Hepatocyte (in vitro differentiated cells): ENCODE results near the gene ZAP70. TPM values are rescaled to one million over a fixed set of nuclear protein-coding genes. Genes with fewer than 3 reads are reported as not detected.

Source experiments
- DNase-seq: peaks from one replicate; pipeline ENCODE4 v3.0.0-alpha.2; 2016; ENCODE audit warnings: low spot score
- H2AFZ ChIP-seq: fragments of 200-600 bp; sonication (generic); 2 replicates; pipeline ENCODE4 v1.6.0; 2016; ENCODE audit warnings: antibody characterized with exemption, mild to moderate bottlenecking
- H3K27ac ChIP-seq: fragments of 200-600 bp; sonication (generic); 2 replicates; pipeline ENCODE4 v1.5.1; 2016; ENCODE audit warnings: mild to moderate bottlenecking
- H3K27me3 ChIP-seq: fragments of 200-600 bp; sonication (generic); 2 replicates; pipeline ENCODE4 v1.6.1; 2016
- H3K36me3 ChIP-seq: fragments of 200-600 bp; sonication (generic); replicated peaks from 2 replicates; pipeline ENCODE4 v1.5.1; 2016; ENCODE audit warnings: low read depth; ENCODE audit not compliant: insufficient read depth
- H3K4me1 ChIP-seq: fragments of 200-600 bp; sonication (generic); 2 replicates; pipeline ENCODE4 v1.5.1; 2016; ENCODE audit warnings: mild to moderate bottlenecking, moderate library complexity; ENCODE audit not compliant: insufficient read depth
- H3K4me2 ChIP-seq: fragments of 200-600 bp; sonication (generic); 2 replicates; pipeline ENCODE4 v1.6.0; 2016
- H3K4me3 ChIP-seq: fragments of 200-600 bp; sonication (generic); 2 replicates; pipeline ENCODE4 v1.5.1; 2016; ENCODE audit warnings: mild to moderate bottlenecking
- H3K79me2 ChIP-seq: fragments of 200-600 bp; sonication (generic); 2 replicates; pipeline ENCODE4 v1.6.0; 2017; ENCODE audit warnings: mild to moderate bottlenecking
- H3K9me2 ChIP-seq: fragments of 200-600 bp; sonication (generic); replicated peaks from 2 replicates; pipeline ENCODE4 v1.6.0; 2017; ENCODE audit warnings: mild to moderate bottlenecking; ENCODE audit not compliant: insufficient read depth
- H3K9me3 ChIP-seq: fragments of 200-600 bp; sonication (generic); 2 replicates; pipeline ENCODE4 v1.5.1; 2016; ENCODE audit warnings: low read depth, mild to moderate bottlenecking
- H4K20me1 ChIP-seq: fragments of 200-600 bp; sonication (generic); 2 replicates; pipeline ENCODE4 v1.6.0; 2016; ENCODE audit warnings: mild to moderate bottlenecking; ENCODE audit not compliant: insufficient read depth, poor library complexity, severe bottlenecking
- EZH2 ChIP-seq: fragments of 200-600 bp; sonication (generic); IDR thresholded peaks from 2 replicates; pipeline ENCODE4 v1.6.1; 2016; ENCODE audit warnings: antibody characterized with exemption, mild to moderate bottlenecking, borderline replicate concordance
- EZH2phosphoT487 ChIP-seq: fragments of 200-600 bp; sonication (generic); IDR thresholded peaks from one replicate; pipeline ENCODE4 v1.6.1; 2018; ENCODE audit warnings: antibody characterized with exemption, mild to moderate bottlenecking, low read depth, moderate library complexity; ENCODE audit not compliant: unreplicated experiment, severe bottlenecking
- WGBS: methylation state at CpG from one replicate; pipeline ENCODE4 v1.1.6; 2016; ENCODE audit warnings: low lambda C conversion rate; ENCODE audit errors: missing lambda C conversion rate; 5-methylcytosine and 5-hydroxymethylcytosine counted together
- polyA plus RNA-seq: library from polyadenylated mRNA; unstranded; fragments of >200 nt; fragmentation: Nextera tagmentation; extraction: Ambion mirVana; gene quantifications from 2 replicates; pipeline ENCODE4 v1.2.1, GENCODE V29; 2016
- total RNA-seq: library from RNA; depleted of rRNA; stranded (reverse); fragments of >200 nt; gene quantifications from 2 replicates; pipeline ENCODE4 v1.2.3, GENCODE V29; 2014
- TF ChIP-seq, protein P1 (sequence below): fragments of 200-600 bp; sonication (generic); IDR thresholded peaks from 2 replicates; pipeline ENCODE4 v1.5.1; 2016; ENCODE audit warnings: antibody characterized with exemption, mild to moderate bottlenecking; ENCODE audit not compliant: poor library complexity

ZAP70 gene
- total and polyA plus RNA-seq, 2 experiments from 2014 or later, result 0.80 to 1.5 TPM

DNA sequence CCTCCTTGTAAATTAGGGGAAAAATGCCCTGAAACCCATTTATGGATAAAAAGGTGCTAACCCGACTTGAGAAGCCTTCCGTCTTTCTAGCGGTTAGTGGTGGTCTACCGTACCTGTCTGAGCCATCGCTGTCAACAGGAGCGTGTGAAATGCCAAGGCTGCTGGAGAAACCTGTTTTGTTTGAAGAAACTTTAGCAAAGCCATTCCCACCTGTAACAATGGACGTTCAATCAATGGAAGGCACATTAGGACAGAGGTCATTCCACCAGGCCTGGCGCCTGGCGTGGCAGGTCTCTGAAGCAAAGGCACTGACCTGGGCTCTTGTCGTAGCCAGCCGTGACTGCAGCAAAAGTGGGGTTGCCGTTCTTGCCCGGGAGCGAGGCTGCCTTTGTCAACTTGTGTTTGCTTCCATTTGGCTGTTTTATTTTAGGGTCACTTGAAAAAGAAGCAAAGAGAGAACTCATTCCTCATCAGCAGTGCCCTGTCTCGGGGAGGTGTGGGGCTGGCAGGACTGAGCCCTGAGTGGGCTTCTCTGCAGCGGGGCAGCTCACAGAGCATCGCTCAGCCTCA, 47.2 kb downstream of the ZAP70 start:
- WGBS, result 90% methylated on average over 17 of the region's 17 CpGs
- DNase-seq, result no peak
- Histone ChIP-seq H3K36me3 (no peaks in the 10 kb centered on the region), H3K4me3 (no peak overlapping the region), H3K4me2 (no peak overlapping the region), H3K9me3 (no peaks in the 10 kb centered on the region), H3K27ac (no peak overlapping the region), H3K9me2 (no peaks in the 10 kb centered on the region), H3K4me1 (no peaks in the 10 kb centered on the region), H3K27me3 (no peaks in the 10 kb centered on the region), H2AFZ (no peak overlapping the region), H3K79me2 (no peaks in the 10 kb centered on the region), H4K20me1 (no peaks in the 10 kb centered on the region)
- TF ChIP-seq EZH2phosphoT487 (no peak), EZH2 (no peak)
- TF ChIP-seq, protein P1, sequence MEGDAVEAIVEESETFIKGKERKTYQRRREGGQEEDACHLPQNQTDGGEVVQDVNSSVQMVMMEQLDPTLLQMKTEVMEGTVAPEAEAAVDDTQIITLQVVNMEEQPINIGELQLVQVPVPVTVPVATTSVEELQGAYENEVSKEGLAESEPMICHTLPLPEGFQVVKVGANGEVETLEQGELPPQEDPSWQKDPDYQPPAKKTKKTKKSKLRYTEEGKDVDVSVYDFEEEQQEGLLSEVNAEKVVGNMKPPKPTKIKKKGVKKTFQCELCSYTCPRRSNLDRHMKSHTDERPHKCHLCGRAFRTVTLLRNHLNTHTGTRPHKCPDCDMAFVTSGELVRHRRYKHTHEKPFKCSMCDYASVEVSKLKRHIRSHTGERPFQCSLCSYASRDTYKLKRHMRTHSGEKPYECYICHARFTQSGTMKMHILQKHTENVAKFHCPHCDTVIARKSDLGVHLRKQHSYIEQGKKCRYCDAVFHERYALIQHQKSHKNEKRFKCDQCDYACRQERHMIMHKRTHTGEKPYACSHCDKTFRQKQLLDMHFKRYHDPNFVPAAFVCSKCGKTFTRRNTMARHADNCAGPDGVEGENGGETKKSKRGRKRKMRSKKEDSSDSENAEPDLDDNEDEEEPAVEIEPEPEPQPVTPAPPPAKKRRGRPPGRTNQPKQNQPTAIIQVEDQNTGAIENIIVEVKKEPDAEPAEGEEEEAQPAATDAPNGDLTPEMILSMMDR, result no peak

DNA sequence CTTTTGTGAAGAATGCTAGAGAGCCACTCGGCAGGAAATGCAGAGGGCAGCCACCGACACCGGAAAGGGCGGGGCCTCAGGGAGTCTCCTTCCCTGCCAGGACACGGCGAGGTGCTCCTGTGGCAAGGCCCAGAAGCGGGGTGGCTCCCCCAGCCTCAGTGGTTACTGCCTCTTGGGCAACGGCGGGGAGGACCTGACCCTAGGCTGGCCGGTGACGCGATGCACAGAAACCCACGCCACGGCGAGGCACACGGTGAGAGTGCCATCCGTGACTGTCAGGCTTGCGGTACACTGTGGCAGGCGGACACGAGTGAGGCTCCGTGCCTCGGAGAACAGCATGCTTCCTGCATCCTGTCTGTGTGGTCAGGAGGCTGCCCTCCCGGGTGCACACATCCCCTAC, 47.8 kb downstream of the ZAP70 start:
- H2AFZ ChIP-seq, result no peak overlapping the region
- no peaks in the 10 kb centered on the region for H4K20me1 ChIP-seq
- H3K79me2 ChIP-seq, result no peaks in the 10 kb centered on the region
- no peaks in the 10 kb centered on the region for H3K27me3 ChIP-seq
- H3K4me2 ChIP-seq, result no peak overlapping the region
- H3K4me1 ChIP-seq, result no peaks in the 10 kb centered on the region
- no peak for DNase-seq
- H3K4me3 ChIP-seq, result no peak overlapping the region
- H3K27ac ChIP-seq, result no peak overlapping the region
- H3K36me3 ChIP-seq, result peaks cover 2% of the 10 kb centered on the region
- WGBS, result 95% methylated on average over 23 of the region's 23 CpGs
- no peak for TF ChIP-seq EZH2
- TF ChIP-seq EZH2phosphoT487, result no peak
- TF ChIP-seq, protein P1, result no peak
- no peaks in the 10 kb centered on the region for H3K9me2 ChIP-seq
- H3K9me3 ChIP-seq, result no peaks in the 10 kb centered on the region

DNA sequence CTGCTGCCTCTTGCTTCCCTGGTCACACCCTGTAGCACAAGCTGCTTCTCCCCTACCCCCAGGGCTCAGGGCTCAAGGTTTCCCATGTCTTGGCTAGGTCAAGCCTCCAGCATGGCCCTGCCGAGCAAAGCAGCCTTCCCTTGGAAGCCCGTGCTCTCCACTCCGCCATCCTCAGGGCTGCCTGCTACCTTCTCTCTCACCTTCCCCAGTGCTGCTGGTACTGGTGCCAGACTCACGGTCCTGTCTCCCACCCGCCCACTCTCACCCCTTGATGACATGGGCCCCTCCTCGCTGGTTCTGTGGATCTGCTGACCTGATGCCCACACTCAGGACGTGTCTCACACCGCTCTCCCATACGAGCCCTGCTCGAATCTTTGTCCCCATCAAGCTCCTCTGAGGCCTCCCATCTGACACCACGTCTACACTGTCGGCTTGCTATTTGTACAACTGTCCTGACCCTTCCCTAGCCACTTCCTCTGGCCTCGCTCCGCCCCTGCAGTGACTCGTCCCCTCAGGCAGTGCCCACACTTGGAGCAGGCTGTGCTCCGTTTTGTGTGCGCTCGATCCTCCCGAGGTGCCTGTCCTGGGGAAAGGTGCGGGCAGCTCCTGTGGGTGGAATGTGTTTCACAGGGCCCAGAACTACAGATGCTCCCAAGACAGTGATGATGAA, 49.9 kb downstream of the ZAP70 start:
- H3K36me3 ChIP-seq, result peaks cover 3% of the 10 kb centered on the region
- H2AFZ ChIP-seq, result no peak overlapping the region
- no peak overlapping the region for H3K4me3 ChIP-seq
- H3K79me2 ChIP-seq, result no peaks in the 10 kb centered on the region
- H3K27ac ChIP-seq, result no peak overlapping the region
- TF ChIP-seq EZH2phosphoT487 (no peak), EZH2 (no peak)
- TF ChIP-seq, protein P1, result no peak
- H3K4me1 ChIP-seq, result no peaks in the 10 kb centered on the region
- no peaks in the 10 kb centered on the region for H3K27me3 ChIP-seq
- H4K20me1 ChIP-seq, result no peaks in the 10 kb centered on the region
- no peaks in the 10 kb centered on the region for H3K9me2 ChIP-seq
- WGBS, result 93% methylated on average over 20 of the region's 20 CpGs
- no peak overlapping the region for H3K4me2 ChIP-seq
- no peaks in the 10 kb centered on the region for H3K9me3 ChIP-seq
- DNase-seq, result no peak
